8988T (cell line): ENCODE results near the gene PDIA2.
"Not testable (repeated sequence)": the region's sequence is repeated elsewhere in the genome, so short reads cannot be mapped to it uniquely, and the experiment has no call there.

Experiments
- DNase-seq: peaks from one replicate; pipeline ENCODE4 v3.0.0; 2011

The PDIA2 gene

DNA sequence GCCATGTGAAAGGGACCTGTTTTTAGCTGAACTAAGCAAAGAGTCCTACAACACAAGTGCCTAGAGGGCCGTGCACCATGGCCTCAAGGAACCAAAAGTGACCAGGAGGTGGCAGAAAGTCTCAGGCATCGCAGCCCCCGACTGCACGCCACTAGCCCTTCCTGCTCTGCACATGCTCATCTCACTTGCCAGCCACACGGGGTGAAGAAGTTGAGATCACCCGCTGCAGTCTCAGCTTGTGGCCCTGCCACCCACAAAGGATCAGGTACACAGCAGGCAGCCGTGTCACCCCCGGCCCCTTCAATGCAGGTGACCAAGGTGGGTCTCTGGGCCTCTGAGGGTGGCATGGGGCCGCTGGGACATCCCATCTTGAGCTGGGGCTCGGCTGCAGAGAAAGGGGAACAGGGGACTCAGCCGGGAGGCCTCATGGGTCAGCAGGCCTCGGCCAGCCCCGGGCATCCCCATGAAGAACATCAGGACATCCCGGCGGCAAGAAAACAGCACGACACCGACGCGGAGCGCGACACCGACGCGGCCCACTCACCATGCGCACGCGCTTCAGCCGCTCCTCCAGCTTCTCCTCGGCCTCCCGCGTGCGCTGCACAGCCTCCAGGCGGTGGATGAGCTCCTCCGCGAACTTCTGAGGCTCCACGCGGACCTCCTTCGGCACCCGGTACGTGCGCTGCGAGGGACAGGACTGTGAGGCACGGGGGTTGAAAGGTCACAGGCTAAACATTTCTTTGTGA lies 21.0 kb downstream of the PDIA2 start:
- DNase-seq, result no peak

DNA sequence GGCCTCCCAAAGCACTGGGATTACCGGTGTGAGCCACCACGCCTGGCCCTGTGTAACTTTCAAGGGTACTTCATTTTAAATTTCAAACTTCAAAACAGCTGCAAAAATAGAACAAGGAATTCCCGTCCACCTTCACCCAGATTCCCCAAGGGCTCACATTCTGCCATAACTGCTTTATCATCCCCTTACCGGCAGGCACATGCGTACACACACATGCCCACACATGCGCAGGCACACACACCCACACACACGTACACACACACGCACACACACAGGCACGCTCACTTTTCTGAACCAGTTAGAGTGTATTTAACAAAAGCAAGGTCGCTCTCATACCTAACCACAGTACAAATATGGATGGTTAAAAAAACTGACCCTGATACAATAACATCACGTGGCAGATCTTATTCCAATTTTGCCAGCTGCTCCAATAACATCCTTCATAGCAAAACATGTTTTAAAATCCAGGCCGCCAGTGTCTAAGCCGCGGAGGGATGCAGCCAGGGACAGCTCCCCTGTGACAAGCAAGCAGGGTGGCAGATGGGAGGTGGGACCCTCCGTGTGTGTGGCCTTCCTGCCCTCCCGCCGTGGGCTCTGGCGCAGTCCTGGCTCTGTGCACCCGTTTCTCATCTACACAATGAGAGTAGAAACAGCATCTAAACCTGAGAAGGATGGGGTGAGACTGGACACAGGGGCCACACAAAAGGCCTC lies 23.1 kb downstream of the PDIA2 start:
- no peak for DNase-seq

DNA sequence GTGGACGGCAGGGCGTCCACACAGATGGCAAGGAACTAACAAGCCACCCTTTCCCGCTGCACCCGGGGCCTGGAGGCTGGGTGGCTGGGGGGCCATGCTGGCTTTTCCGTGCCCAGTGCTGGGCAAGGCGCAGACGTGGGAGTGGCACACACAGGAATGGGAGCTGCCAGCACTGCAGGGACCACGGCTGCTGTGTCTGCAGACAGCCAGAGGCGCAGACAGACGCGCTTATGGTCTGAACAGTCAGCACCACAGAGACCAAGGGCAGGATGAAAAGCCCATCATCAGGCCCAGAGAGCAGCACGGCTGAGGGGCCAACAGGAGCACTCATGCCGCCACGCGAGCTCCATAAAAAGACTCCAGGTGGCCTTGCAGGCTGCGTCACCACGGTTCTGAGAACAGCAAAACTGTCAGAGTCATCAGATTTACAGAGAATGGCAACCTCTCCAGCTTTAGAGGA lies 24.0 kb downstream of the PDIA2 start:
- no peak for DNase-seq

DNA sequence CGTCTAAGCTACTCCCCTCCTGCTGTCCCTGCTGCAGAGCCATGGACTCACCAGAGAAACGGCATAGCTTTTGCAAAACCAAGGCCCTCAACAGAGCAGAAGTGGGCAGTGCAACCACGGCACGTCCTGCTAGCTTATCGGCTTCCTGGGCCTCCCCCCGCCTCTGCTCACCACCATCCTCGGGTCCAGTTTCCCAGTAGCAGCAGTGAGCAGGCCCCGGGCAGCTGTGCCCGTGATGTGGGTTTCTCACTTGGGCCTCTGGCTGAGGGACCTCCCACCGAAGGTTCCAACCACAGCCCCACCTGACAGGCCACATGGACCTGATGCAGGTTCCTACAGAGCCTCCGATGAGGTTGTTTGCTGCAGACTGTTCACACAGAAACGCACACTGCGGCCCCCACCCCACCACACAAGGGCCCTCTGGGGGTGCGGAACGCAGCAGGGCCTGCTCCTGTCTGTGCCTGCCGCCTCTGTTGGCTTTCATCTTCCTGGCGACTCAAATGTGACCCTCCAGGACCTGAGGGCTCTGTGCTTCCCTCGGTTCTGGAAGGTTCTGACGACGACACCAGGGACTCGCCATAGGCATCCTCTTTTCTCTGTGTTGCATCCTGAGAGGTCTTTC lies 24.8 kb downstream of the PDIA2 start:
- no peak for DNase-seq

DNA sequence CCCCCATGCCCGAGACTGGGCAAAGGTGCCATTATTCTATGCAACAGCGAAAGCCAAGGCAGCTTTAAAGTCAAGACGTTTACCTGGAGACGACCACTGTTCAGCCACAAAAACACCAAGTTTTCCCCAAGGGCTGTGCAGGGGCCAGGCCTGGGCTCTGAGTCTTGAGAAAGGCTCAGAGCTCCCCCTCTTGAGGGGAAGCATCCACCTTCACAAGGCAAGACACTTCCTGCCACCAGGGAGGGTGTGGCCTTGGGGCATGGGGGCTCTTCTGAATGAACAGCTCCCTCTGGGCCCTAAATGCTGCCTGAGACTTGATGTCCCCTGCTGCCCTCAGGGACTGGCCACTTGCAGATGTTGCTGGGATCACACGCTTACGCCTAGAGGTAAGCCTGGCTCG lies 26.5 kb downstream of the PDIA2 start:
- DNase-seq, result no peak

DNA sequence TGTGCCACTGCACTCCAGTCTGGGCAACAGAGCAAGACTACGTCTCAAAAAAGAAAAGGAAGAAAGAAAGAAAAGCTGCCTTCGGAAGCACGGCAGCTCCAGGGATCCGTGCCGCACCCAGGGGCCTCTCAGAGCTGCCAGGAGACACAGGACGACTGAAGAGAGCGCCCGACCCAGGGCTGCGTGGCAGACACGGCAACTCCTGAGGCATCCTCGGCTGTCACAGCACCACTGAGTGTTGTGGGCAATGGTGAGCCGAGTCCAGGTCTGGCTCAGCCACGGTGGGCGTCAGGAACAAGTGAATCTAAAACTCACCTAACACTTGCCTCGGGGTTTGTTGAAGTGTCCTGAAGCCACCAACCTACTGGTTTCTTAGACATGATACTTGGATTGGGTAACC lies 28.8 kb downstream of the PDIA2 start:
- no peak for DNase-seq

DNA sequence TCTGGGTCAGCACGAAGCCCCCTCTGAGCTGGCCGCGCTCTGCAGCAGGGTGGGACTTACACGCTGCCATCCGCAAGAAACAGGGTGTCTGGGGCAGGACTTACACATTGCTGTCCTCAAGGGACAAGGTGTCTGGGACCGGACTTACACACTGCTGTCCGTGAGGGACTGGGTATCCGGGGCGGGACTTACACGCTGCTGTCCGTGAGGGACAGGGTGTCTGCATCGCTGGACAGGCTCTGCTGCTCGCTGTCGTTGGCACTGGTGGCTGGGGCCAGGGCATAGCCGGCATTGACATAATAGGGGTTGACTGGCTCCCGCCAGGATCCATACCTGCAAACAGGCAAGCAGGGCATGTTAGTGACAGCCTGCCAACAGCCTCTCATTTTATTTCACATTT lies 31.4 kb downstream of the PDIA2 start:
- DNase-seq, result no peak

DNA sequence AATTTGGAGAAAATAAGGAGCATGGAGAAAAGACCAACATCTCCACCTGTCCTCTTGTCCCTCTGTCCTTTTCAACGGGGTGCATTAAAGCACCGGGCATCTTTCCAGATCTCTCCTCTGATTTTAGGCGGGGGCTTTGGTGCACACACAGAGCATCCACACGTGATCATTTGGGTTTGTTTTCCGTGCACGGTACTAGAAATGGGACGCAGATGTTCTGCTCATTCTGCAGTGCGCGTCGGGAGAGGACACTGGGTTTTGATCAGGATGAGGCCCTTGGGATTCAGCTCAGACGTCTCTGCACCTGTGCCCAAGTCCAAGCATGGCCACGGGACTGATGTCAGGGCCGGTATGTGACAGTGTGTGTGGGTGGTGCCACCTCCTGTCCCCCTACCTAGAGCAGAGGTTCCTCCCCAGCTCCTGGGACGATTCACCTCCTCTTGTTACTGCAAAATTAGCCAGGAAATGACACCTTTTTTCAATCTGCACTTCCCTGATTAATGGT lies 31.9 kb downstream of the PDIA2 start:
- DNase-seq, result no peak

DNA sequence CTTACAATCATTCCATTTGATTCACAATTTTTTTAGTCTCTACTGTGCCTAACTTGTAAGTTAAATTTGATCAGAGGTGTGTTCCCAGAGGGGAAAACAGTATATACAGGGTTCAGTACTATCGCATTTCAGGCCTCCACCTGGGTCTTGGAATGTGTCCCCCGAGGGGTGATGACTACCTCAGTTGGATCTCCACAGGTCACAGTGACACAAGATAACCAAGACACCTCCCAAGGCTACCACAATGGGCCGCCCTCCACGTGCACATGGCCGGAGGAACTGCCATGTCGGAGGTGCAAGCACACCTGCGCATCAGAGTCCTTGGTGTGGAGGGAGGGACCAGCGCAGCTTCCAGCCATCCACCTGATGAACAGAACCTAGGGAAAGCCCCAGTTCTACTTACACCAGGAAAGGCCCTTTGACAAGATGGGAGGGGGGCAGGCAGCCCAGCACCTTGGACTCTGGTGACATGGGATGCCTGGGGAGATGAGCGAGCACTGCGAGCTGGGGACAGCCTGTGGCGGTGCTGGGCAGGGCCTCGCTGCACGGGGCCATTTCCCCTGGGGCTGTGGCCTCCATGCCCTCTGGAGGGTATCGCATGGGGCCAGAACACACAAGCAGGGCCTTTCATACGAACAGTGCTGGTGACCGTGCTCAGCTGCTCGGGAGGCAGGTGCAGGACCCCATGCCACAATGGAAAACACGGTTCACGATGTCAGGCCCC lies 33.9 kb downstream of the PDIA2 start:
- DNase-seq, result no peak

DNA sequence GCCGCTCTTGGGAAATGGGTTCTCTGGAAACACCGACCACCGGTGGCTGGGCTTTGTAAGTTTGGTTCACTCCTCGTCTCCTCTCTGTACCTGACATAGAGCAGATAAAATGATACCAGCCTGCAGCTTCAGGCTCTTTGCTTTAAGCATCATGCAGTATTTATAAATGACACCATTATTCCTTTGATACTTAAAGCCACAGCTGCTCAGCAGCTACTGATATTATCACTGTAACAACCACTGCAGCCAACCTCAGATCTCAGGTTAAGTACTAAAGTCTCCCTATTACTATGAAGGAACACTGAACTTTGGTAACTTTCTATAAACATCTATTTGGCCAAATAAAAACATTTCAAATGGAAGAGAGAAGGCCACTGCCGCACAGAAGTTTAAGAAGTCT lies 34.6 kb downstream of the PDIA2 start:
- DNase-seq, result no peak

DNA sequence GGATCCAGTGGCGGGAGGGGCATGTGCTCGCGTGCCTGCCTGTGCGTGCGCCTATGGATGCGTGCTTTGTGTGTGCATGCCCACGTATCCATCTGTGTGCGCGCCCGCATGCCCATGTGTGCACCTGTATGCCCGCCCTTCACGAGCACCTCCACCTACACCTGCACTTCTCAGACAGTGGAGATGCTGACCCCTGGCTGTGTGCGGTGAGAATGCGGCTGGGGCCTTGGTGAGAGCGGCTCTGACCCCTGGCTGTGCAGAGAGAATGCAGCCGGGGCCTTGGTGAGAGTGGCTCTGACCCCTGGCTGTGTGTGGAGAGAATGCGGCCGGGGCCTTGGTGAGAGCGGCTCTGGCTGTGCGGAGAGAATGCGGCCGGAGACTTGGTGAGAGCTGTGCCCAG lies 35.7 kb downstream of the PDIA2 start:
- no peak for DNase-seq

DNA sequence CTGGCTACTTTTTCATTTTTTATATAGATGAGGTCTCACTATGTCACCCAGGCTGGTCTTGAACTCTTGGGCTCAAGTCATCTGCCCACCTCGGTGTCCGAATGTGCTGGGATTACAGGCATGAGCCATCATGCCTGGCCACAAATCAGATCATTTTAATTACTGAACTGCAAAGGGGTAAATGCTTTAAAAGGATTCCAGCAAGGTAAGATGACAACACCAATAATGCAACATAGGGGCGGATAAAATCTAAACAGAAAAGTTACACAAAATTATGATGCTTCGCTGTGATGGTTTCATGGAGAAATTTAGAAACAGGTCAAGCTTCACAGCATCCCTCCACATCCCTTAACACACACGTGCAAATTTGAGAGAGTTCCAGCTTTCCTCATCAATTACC lies 37.2 kb downstream of the PDIA2 start:
- no peak for DNase-seq

DNA sequence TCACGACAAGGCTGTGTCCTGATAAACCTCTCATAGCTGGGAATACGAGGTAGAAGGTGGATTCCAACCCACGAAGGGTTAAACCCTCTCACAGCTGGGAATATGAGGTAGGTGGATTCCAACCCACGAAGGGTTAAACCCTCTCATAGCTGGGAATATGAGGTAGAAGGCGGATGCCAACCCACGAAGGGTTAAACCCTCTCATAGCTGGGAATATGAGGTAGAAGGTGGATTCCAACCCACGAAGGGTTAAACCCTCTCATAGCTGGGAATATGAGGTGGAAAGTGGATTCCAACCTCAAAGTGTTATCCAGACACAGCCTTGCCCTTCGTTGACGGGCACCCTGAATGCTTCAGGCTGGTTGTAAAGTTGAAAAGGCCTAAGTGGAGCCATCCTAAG lies 38.6 kb downstream of the PDIA2 start:
- DNase-seq, result no peak

DNA sequence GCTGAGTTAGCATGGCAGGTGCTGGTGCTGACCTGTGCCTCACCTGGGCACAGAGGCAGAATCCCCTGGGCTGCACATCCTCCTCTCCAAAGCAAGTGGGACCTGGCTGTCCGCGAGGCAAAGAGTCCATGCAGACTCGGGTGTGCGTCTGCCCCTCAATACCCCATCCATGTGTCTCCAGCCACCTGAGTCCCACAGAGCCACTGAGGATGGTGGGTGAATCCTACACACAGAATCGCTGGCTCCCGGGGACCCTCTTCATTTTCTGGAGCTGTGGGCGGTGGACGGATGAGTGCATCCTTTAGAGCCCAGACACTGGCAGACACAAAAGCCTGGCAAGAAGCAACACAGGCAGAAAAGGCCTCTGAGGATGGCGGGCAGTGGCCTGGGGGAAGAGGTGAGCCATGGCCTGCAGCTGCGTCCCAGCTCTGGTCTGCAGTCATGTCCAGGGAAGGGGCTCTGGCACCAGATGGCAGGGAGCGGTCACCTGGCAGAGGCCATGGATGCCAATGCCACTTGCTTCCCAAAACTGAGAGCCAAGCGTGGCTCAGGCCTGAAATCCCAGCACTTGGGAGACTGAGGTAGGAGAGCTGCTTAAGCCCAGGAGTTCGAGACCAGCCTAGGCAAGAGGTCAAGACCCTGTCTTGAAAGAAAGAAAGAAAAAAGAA lies 39.6 kb downstream of the PDIA2 start:
- DNase-seq, result no peak

DNA sequence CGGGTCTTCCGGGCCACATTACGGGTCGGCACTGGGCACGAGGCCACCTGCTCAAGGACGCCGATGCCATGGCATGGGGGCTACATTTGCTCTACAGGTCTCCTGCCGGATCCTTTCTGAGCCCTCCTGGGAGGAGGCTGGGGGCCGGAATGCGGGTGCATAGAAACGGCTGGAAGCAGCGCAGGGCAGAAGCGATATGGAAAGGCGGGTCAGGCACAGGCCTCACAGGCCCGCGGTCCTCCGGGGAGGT lies 41.2 kb downstream of the PDIA2 start:
- DNase-seq, result no peak

DNA sequence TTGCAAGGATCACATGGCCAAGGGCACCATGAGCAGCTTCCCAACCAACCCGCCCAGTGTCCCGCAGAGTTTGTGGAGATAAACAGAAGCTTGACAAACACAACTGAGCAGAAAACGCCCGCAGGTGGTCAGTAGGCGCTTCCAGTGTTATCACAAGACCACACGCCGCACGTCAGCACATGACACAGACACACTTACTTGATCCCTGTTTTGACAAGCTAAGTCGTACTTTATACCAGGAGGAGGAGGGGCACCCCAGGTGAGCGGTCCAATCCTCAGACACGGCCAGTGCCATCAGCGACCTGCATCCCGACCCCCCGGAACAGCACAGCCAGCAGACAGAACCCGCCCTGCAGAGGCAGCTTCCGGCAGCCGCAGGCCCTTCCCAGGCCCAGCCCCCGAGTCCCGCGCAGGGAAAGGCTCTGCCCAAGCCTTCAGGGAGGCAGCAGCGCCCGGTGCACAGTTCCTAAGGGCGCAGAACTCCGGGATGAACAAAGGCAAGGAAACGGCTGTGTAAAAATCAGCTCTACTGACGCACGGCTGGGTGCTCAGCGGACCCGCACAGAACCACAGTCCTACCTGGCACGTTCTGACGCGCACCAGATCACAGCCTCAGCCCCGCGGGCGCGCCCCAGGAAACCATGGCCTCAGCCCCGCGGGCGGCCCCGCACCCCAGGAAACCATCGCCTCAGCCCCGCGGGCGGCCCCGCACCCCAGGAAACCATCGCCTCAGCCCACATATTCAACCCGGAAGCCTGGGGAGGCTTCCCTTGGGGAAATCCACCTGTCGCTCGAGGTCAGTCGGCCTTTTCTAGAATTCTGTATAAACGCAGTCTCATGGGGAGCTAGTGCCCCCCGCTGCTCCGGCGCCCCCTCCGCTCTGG lies 41.7 kb downstream of the PDIA2 start:
- no peak for DNase-seq

DNA sequence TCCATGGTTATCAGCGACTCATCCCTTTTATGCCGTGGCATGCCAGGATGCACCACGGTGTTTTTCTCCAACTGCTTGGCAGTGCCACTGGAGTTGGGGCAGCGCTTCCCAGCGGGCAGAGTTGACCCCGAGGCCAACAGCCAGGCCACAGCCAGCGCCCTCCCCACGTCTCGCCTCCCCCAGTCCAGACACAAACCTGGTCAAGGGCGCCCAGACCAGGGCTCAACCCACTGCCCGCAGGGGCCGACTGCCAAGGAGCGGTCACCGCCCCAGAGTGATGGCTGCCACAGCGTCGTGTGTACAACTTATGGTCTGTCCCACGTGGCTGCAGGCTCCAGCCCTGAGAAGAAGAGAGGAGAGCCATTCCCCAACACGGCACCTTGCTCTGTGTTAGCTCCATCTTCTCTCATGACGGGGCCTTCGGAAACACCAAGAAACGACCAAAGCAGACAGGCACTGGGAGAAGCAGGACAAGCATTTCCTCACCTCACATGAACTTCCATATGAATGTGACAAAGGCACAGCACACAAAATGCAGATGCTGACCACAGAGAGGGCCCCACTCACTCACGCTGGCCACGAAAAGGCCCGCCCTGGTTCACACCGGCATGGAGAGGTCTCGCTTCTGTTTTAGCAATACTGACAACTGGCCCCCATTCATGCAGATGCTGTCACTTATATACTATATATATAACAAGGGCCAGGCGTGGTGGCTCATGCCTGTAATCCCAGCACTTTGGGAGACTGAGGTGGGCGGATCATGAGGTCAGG lies 42.6 kb downstream of the PDIA2 start:
- DNase-seq, result no peak

DNA sequence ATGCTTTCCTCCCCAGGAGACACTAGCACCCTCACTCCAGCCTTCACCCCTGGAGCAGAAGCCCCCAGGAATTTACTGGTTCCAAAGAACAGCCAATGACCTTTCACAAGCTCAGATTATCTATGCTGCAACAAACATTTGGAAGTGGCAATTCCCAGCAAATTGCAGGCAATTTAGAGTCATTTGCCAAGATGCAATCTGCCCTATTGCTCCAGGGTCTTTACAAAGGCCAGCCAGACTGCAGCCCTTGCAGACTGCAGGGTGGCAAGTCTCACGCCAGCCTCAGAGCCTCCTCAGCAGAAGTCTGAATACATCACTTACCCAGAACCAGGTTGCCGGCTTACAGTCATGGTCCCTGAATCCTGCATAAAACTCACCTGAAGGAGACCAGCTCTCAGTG lies 47.8 kb downstream of the PDIA2 start:
- no peak for DNase-seq

DNA sequence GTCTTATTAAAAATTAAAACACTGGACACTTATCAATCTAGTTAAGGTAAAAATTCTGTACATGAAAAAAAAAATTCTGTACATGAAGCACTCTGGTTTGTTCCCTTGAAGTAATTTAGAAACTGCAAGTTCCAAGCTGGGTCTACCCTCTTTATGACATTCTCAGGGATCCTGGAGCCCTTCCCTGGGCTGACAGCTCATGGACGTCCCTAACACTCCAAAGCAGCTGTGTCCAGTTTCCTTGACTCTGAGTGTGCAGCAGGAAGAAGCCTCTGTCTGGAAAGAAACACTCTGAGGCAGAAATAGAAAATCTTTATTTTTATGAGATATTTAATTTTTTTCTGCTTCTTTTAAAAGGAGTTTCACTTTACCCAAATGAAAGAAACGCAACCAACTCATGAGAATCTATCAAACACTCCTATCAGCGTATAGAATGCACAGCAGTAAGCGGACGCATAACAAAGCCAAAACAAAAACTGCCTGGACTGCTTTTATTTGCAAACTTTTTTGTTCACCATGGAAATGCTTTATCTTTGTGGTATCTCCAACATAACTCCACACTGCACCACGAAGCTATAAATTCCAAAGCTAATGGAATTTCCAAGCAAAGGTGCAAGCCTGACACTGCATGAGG lies 48.3 kb downstream of the PDIA2 start:
- not testable (repeated sequence) for DNase-seq

DNA sequence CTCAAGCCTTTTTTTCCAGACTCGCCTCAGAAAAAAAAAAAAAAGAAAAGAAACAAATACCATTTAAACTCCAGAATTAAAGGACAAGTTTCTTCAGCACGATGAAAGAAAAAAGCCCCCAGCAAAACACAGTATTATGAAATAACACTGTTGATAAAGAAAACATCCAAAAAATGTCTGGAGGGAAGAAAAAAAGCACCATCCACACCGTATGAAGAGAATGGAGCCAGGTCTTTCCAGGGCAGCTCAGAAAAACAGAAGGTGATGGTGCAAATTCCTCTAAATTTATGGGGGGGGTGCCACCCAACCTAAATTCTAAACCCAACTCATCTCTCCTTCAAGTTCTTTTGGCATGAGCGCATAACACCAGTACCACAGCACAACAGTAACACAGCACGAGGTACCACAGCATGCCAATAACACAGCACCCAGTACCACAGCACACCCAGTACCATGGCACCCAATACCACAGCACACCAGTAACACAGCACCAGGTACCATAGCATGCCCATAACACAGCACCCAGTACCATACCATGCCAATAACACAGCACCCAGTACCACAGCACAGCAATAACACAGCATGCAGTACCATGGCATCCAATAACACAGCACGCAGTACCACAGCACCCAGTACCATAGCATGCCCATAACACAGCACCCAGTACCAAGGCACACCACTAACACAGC lies 50.6 kb downstream of the PDIA2 start:
- DNase-seq, result no peak
